Activated T-cell treated with anti-CD3 and anti-CD28 coated beads, Interleukin-2, amount 50 U/mL, for 48 hours (primary cell): ENCODE data around the gene CCDC121.

Experiments used
- DNase-seq, 2 experiments: peaks; one replicate each; pipeline ENCODE4 v3.0.0-alpha.2; 2020

Gene CCDC121, protein sequence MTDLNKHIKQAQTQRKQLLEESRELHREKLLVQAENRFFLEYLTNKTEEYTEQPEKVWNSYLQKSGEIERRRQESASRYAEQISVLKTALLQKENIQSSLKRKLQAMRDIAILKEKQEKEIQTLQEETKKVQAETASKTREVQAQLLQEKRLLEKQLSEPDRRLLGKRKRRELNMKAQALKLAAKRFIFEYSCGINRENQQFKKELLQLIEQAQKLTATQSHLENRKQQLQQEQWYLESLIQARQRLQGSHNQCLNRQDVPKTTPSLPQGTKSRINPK

GRCh38 chr2:27628767-27629709, at the start of gene CCDC121, which contains the start of gene GPN1:
CCDC121 (minus strand) TSS chr2:27629012; CDS start chr2:27627799, 1,213 bp downstream.
GPN1 (plus strand) TSS chr2:27629050; CDS start chr2:27629059, 9 bp downstream.
- DNase-seq = peak; percentile 94 to 96

DNA sequence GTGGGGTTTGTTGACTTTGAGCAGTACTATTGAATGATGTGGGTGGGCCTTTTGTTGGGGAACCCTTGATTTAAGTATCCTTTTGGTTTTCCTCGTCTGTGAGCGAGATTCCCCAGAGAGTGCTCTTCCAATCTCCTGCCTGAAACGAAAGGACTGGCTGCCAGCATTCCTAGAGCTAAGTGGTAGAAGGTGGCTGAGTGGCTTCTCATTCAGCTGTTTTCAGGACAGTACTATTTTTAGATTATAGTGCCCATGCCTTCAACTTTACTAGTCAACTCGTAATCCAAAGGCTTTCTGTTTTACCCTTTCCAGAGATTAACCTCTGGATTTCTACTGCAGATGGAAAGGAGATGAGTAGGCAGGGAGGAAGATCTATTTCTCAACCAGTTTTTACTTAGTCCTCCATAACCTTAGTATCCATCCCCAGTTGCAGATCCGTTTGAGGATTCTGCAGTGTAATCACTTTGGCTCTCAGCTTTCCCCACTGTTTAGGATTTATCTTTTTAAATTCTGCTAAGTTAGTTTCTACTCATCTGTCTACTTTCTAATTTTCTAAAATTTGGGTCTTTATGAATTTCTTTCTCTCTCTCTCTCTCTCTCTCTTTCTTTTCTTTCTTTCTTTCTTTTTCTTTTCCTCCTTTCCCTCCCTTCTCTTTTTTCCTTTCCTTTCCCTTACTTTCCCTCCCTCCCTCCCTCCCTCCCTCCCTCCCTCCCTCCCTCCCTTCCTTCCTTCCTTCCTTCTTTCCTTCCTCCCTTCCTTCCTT, 44.1 kb upstream of the CCDC121 start:
- no peak for DNase-seq

- no peak for DNase-seq
Observed at GRCh38 chr2:27671235-27671634, 42.4 kb upstream of the CCDC121 start.

- DNase-seq = no peak
Observed at GRCh38 chr2:27667446-27667845, 38.6 kb upstream of the CCDC121 start.

- no peak for DNase-seq
Observed at GRCh38 chr2:27664622-27665363, 36.0 kb upstream of the CCDC121 start.

GRCh38 chr2:27664154-27664574, 35.4 kb upstream of the CCDC121 start:
- no peak for DNase-seq

DNA sequence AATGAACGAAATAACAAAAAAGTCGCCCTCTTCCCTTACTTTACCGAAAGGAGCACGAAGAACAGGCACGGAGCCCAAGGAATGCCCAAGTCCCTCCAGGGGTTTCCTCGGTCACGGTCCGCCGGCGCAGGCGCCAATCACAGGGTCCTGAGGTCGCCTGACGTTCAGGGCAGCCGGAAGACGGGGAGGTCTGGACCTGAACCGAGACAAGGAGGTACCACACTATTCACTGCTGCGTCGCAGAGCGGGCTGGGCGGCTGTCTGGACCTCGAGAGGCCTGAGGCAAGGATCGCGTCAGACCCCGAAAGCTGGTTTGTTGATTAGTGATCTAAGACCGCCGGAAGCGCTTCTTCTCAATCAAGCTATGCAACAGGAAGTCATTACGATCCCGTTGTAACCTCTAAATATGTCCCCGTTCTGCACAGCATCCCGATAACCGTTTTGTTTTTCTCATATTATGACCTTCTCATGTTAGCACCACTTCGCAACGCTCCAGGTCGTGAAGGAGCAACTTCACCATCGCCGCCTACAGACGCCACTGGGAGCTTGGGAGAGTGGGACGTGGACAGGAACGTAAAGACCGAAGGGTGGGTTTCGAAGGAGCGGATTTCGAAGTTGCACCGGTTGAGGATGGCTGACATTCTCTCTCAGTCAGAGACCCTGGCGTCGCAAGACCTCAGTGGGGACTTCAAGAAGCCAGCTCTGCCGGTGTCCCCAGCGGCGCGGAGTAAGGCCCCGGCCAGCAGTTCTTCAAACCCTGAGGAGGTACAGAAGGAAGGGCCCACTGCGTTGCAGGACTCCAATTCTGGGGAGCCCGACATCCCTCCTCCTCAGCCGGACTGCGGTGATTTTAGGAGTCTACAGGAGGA, 34.7 kb upstream of the CCDC121 start, which contains the start of the genes SLC4A1AP and SUPT7L:
SLC4A1AP (plus strand) TSS at position 605 of the 869 bp plus-strand sequence; CDS start at position 631, 26 bp downstream.
SUPT7L (minus strand) TSS at position 330 of the 869 bp plus-strand sequence. CDS start 1,422 bp downstream, outside the sequence.
- peak; percentile 86 to 90 for DNase-seq

DNA sequence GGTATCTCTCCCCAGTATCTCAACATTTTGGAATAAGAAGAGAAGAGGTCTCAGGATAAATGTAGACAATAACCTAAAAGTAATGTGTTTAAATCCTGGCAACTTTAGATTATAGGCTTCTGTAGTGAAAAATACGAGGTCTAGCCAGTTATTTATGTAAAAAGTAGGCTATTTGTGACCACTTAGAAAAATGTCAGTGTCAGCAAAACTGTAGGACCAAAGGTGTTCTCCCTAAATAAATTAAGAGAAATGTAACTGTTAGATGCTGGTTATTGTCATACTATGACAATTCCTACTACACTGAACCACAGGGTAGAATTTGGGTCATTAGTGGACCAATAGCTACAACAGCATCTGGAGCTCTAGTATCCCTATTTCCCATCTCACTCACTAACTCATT, 32.6 kb upstream of the CCDC121 start:
- DNase-seq = no peak

DNA sequence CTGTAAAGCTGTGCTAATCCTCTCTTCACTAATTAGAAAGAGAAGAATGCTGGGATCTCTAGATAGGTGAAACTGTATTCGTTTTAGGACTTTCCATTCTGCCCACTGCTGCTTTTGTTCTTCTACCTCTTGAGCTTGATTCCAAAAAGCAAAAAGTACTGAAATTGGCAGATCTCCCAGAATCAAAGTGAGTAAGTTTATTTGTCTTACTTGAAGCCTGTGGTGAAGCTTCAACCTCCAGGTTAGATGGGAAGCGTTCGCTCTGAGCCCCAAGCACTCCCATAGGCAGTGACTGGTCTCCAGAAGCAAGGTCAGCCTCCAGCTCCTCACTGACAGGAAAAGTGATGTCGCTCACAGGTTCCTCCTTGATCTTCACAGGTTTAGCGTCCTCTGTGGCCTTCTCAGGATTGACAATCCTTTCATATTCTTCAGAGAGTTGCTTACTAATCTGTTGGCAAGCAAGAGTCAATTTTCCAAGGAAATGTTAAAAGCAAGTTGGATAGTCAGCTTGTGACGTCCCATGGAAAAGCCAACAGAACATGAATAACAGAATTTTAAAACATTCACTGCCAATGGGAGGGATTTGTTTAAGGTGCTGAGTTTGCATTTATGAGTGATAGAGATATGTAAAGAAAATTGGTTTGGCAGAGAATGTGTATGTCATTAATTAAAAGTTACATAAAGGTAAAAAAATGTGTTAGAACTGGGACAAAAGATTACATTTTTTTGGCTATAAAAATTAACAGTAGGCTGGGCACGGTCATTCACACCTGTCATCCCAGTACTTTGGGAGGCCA, 26.5 kb upstream of the CCDC121 start:
- DNase-seq = no peak

DNA sequence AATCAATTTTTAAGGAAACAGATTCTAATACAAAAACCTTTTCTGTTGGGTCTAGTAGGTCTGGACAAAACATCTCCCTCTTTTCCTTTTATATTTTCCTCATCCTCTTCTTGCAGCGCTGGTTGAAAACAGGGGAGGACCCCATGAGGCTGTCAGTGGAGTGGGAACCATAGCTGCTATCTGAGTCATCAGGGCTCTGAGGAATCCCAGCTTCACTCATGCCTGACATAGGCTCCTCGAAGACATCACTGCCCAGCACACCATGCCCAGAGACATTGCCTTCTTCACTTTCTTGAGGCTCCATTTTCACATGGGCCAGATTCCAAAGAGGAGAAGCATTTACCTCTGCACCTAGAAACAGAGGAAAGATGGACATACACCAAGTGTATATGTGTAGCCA, 24.6 kb upstream of the CCDC121 start:
- no peak for DNase-seq

DNA sequence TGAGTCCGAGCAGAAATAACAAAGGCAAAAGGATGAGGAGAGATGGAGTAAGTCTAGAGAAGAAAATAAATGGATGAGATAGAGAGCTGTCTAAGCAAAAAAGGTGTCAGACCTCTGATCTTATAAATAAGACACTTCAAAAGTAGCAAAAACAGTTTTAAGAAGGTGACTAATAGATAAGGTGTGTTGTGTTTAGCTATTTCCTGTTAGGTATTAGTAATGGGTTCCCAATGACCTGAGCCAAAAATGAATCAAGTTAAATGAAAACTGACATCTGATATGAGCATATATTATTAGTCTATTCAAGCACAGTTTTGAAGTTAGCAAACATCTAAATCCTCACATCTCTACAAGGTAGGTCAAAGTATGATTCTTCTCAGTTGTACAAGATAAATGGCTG, 24.0 kb upstream of the CCDC121 start:
- no peak for DNase-seq

- DNase-seq = no peak
Observed at GRCh38 chr2:27652341-27652740, 23.5 kb upstream of the CCDC121 start.

- DNase-seq = no peak
Observed at GRCh38 chr2:27651056-27651455, 22.2 kb upstream of the CCDC121 start.

DNA sequence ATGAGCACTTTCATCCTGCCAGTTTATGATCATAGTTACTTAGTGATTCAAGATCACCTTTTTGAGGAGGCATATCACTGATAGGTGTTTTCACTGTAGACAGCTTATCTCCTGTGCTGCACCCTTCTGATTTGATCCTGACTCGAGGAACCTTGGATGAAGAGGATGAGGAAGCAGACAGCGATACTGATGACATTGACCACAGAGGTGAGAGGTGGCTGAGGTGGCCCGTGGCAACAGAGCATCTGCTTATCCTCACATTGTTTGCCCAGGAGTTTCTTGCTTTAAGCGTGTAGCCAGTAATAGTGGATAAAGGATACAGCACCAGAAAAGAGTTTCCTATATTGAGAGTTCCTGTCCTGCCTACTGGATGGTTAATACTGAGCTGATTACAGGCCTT, 18.9 kb upstream of the CCDC121 start:
- DNase-seq = no peak

DNA sequence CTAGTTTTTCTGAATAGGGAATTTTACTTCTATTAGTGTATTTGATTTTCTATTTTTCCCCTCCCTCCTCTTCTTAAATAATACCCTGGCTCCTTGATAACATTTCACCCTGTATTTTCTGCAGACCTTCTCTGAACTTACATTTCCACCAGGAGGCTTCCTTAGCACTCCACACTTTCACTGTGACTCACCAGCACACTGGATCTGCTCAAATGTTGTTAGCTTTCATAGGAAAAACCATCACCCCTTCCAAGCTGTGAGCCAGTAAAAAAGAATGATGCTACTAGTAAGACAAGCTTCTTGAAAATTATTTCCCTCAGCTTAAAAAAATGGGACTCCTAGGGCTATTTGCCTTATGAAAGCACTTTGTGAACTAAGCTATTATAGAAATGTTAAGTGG, 18.5 kb upstream of the CCDC121 start:
- no peak for DNase-seq

- no peak for DNase-seq
Observed at GRCh38 chr2:27645197-27645596, 16.4 kb upstream of the CCDC121 start.

DNA sequence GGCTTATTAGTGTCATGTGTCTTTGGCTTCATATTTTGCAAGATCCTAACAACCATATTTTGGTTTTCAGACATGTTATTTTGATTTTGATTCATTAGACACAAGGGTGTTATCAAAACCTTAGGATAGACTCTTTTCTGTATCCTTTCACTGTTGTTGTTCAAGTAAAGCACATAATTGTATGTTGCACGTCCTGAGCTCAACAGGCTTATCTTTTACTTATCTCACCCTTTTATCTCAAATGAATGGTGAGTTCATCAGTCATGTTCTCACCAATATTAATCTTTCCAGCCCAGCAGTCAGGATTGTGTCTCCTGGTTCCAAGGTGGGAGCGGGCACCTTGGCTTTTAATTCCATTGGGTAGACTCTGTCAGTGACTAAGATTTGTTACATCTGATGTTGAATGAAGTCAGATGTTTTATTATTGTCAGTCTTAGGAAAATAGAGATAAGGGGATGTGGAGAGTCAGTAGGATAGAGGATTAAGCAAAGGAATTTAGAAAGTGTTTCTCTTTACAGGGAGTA, 12.0 kb upstream of the CCDC121 start:
- no peak for DNase-seq

GRCh38 chr2:27638709-27639108, 9.9 kb upstream of the CCDC121 start:
- DNase-seq = no peak

DNA sequence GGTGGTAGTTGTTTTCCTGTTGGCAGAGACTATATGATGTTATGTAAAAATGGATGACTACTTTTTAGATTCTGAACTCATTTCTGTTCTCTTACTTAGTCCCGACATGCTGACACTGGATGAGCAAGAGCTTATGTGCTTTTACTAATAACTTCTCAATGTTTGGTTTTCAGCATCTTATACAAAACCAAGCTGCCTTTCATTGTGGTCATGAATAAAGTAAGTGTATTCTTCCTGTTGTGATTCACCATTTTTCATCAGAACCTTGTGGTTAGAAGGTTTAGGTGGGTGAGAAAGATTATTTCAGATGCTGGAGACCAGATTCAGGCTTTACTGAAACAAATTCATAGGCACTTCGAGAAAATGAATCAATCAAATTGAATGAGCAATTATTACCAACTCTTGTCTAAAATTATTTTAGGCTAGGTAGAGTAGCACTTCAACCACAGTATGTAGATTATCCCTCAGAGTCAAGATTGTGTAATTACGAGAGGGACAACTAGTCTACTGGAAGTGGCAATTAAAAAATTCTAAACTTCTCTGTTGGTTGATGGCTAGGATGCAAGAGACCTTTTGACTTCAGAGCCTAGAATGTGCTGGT, 9.3 kb upstream of the CCDC121 start:
- DNase-seq = no peak

GRCh38 chr2:27636766-27637165, 8.0 kb upstream of the CCDC121 start:
- no peak for DNase-seq
